ENCODE results near the gene SPRR4.
"Not testable (repeated sequence)": the region's sequence is repeated elsewhere in the genome, so short reads cannot be mapped to it uniquely, and the experiment has no call there.

The SPRR4 gene

GRCh38 chr1:153000294-153000693 is 29.8 kb downstream of the SPRR4 start:
- Histone ChIP-seq H3K4me1 (ENCODE audit: control insufficient read depth, insufficient read depth, low read length) (no peaks in the 10 kb centered on the region), H3K27me3 (ENCODE audit: control insufficient read depth, insufficient read depth, low read length, poor library complexity, severe bottlenecking) (no peaks in the 10 kb centered on the region), H3K27ac (ENCODE audit: insufficient read depth, low read depth, low read length, poor library complexity, severe bottlenecking) (no peak overlapping the region), H3K36me3 (ENCODE audit: control insufficient read depth, insufficient read depth, low read length) (no peaks in the 10 kb centered on the region), H3K4me3 (ENCODE audit: insufficient read depth, low read depth, low read length) (no peak overlapping the region), H3K9me3 (ENCODE audit: control insufficient read depth, low read length) (no peaks in the 10 kb centered on the region)
- 80 to 81% methylated on average over 1 of the region's 1 CpG for WGBS, 2 experiments

- Histone ChIP-seq H3K27ac (ENCODE audit: insufficient read depth, low read depth, low read length, poor library complexity, severe bottlenecking) (no peak within 1 kb of the TSS), H3K27me3 (ENCODE audit: control insufficient read depth, insufficient read depth, low read length, poor library complexity, severe bottlenecking) (no peaks in the 10 kb centered on the region), H3K4me3 (ENCODE audit: insufficient read depth, low read depth, low read length) (no peak within 1 kb of the TSS), H3K36me3 (ENCODE audit: control insufficient read depth, insufficient read depth, low read length) (no peaks in the 10 kb centered on the region), H3K4me1 (ENCODE audit: control insufficient read depth, insufficient read depth, low read length) (no peaks in the 10 kb centered on the region), H3K9me3 (ENCODE audit: control insufficient read depth, low read length) (no peaks in the 10 kb centered on the region)
- 69 to 75% methylated on average over 2 of the region's 2 CpGs for WGBS, 2 experiments
Measured at GRCh38 chr1:153001382-153001781, 30.9 kb downstream of the SPRR4 start, which contains the start of gene SPRR3. Gene SPRR3, plus strand, starts transcription at chr1:153001749. Its CDS starts 1,272 bp downstream, at chr1:153003021.

- not testable (repeated sequence) for H3K4me3 ChIP-seq (ENCODE audit: insufficient read depth, low read depth, low read length); H3K36me3 ChIP-seq (ENCODE audit: control insufficient read depth, insufficient read depth, low read length); H3K4me1 ChIP-seq (ENCODE audit: control insufficient read depth, insufficient read depth, low read length); H3K9me3 ChIP-seq (ENCODE audit: control insufficient read depth, low read length); H3K27ac ChIP-seq (ENCODE audit: insufficient read depth, low read depth, low read length, poor library complexity, severe bottlenecking); H3K27me3 ChIP-seq (ENCODE audit: control insufficient read depth, insufficient read depth, low read length, poor library complexity, severe bottlenecking)
- WGBS, 2 experiments, result 86 to 87% methylated on average over 8 of the region's 8 CpGs
Measured at GRCh38 chr1:153011235-153011758, 40.8 kb downstream of the SPRR4 start.

- 83 to 89% methylated on average over 2 of the region's 2 CpGs for WGBS, 2 experiments
- not testable (repeated sequence) for H3K4me1 ChIP-seq (ENCODE audit: control insufficient read depth, insufficient read depth, low read length)
Measured at GRCh38 chr1:153021829-153022228, 51.4 kb downstream of the SPRR4 start.

More at GRCh38 chr1:153021829-153022228, 51.4 kb downstream of the SPRR4 start:
- H3K36me3 ChIP-seq (ENCODE audit: control insufficient read depth, insufficient read depth, low read length); H3K4me3 ChIP-seq (ENCODE audit: insufficient read depth, low read depth, low read length); H3K27me3 ChIP-seq (ENCODE audit: control insufficient read depth, insufficient read depth, low read length, poor library complexity, severe bottlenecking); H3K9me3 ChIP-seq (ENCODE audit: control insufficient read depth, low read length); H3K27ac ChIP-seq (ENCODE audit: insufficient read depth, low read depth, low read length, poor library complexity, severe bottlenecking): not testable (repeated sequence)

All from ectodermal cell (in vitro differentiated cells).